GM12878 (cell line): ENCODE data around the gene GNAO1. TPM values are rescaled to one million over a fixed set of nuclear protein-coding genes. Genes with fewer than 3 reads are reported as not detected.

Experiments used
- ATAC-seq: fragments of 200-7000 bp; cut with Tn5 transposase; 3 replicates; pipeline ENCODE4 v1.9.1; 2020; ENCODE audit warnings: mild to moderate bottlenecking, moderate library complexity
- BruUV-seq: library from RNA; stranded (reverse); fragments of 400-500 nt; replicated peaks from 2 replicates; lab custom pipeline; 2021; lab: Mats Ljungman, UMichigan
- CTCF ChIA-PET: fragments of 300-600 bp; sonication (Branson Sonifier 250); formaldehyde crosslinking; extraction: SDS; loops from one replicate; lab custom pipeline; 2021; ENCODE audit warnings: inconsistent platforms; lab: Yijun Ruan, JAX
- POLR2A ChIA-PET: fragments of 350-600 bp; formaldehyde crosslinking; extraction: SDS; loops from one replicate; lab custom pipeline; 2021; ENCODE audit warnings: inconsistent platforms; lab: Charles Lee
- RAD21 ChIA-PET: fragments of 300-600 bp; sonication (Branson Sonifier 250); formaldehyde crosslinking; loops from one replicate; lab custom pipeline; 2023; ENCODE audit warnings: antibody characterized with exemption; ENCODE audit not compliant: unreplicated experiment; lab: Charles Lee
- SMC1A ChIA-PET: fragments of 300-600 bp; sonication (Branson Sonifier 250); formaldehyde crosslinking; loops from one replicate; lab custom pipeline; 2023; ENCODE audit not compliant: unreplicated experiment, uncharacterized antibody; lab: Charles Lee
- DNase-seq: peaks from one replicate; pipeline ENCODE4 v3.0.0-alpha.2; 2011; ENCODE audit warnings: low read depth, low spot score
- FAIRE-seq: peaks from 3 replicates; lab custom pipeline; 2011; peaks lifted over from hg19 to GRCh38; lab: Jason Lieb, UNC
- H2AFZ ChIP-seq: 2 replicates; pipeline ENCODE4 v1.6.0; 2011; ENCODE audit warnings: low read depth, low read length, control low read depth; ENCODE audit not compliant: control insufficient read depth
- H3K27ac ChIP-seq: 2 replicates; pipeline ENCODE4 v1.5.1; 2011; ENCODE audit warnings: control low read depth; ENCODE audit not compliant: control insufficient read depth, insufficient read depth
- H3K27me3 ChIP-seq, 2 experiments: replicated peaks in 1 of 2; 2 replicates each; pipeline versions ENCODE4 v1.6.0 to v1.6.1; 2011; ENCODE audit warnings: low read length in 1 of 2; ENCODE audit not compliant: control insufficient read depth in 2 of 2, insufficient read depth in 2 of 2
- H3K36me3 ChIP-seq, 2 experiments: 2 replicates each; pipeline ENCODE4 v1.5.1; 2011; ENCODE audit warnings: low read length in 1 of 2; ENCODE audit not compliant: control insufficient read depth in 2 of 2, insufficient read depth in 2 of 2
- H3K4me1 ChIP-seq: 2 replicates; pipeline ENCODE4 v1.6.1; 2011; ENCODE audit warnings: mild to moderate bottlenecking, low read length, moderate library complexity, mixed read lengths; ENCODE audit not compliant: control insufficient read depth, insufficient read depth
- H3K4me2 ChIP-seq: 2 replicates; pipeline ENCODE4 v1.6.0; 2011; ENCODE audit warnings: control low read depth; ENCODE audit not compliant: control insufficient read depth, insufficient read depth
- H3K4me3 ChIP-seq: fragments of 200-600 bp; sonication (generic); 2 replicates; pipeline ENCODE4 v1.5.1; 2016
- H3K79me2 ChIP-seq: 2 replicates; pipeline ENCODE4 v1.6.0; 2011; ENCODE audit warnings: low read length; ENCODE audit not compliant: control insufficient read depth, insufficient read depth
- H3K9ac ChIP-seq: 2 replicates; pipeline ENCODE4 v1.8.0; 2011; ENCODE audit warnings: low read length, control low read depth, mixed read lengths; ENCODE audit not compliant: control insufficient read depth, insufficient read depth
- H3K9me3 ChIP-seq: replicated peaks from 3 replicates; pipeline ENCODE4 v1.5.1; 2011; ENCODE audit warnings: mild to moderate bottlenecking, low read length; ENCODE audit not compliant: control insufficient read depth, insufficient read depth
- H4K20me1 ChIP-seq: 2 replicates; pipeline ENCODE4 v1.6.0; 2011; ENCODE audit not compliant: control insufficient read depth, insufficient read depth
- ELK1 ChIP-seq: IDR thresholded peaks from 2 replicates; pipeline ENCODE4 v1.6.1; 2012; ENCODE audit warnings: low read depth, low read length, improper control_type of control experiment
- KAT2A ChIP-seq: conservative IDR thresholded peaks from 2 replicates; pipeline ENCODE4 v1.6.1; 2011; ENCODE audit warnings: low read depth, low read length; ENCODE audit not compliant: control insufficient read depth
- SIN3A ChIP-seq: IDR thresholded peaks from 2 replicates; pipeline ENCODE4 v1.6.1; 2012; ENCODE audit warnings: low read depth, low read length, improper control_type of control experiment
- SMAD1 ChIP-seq: fragments of 450-650 bp; IDR thresholded peaks from 2 replicates; pipeline ENCODE4 v1.6.1; 2018; ENCODE audit warnings: mild to moderate bottlenecking, low read depth; ENCODE audit not compliant: partially characterized antibody
- SPI1 ChIP-seq: IDR thresholded peaks from 2 replicates; pipeline ENCODE4 v1.6.1; 2011; ENCODE audit warnings: low read depth, mild to moderate bottlenecking, low read length, moderate library complexity, borderline replicate concordance; ENCODE audit not compliant: insufficient read depth
- TARDBP ChIP-seq: IDR thresholded peaks from 2 replicates; pipeline ENCODE4 v1.6.1; 2016; ENCODE audit warnings: borderline replicate concordance
- ZNF622 ChIP-seq: fragments of 450-650 bp; IDR thresholded peaks from 2 replicates; pipeline ENCODE4 v1.6.1; 2017; ENCODE audit warnings: mild to moderate bottlenecking, inconsistent platforms
- WGBS: methylation state at CpG from one replicate; pipeline ENCODE4 v1.1.6; 2016; ENCODE audit warnings: low lambda C conversion rate; ENCODE audit not compliant: insufficient replicate concordance, insufficient coverage; ENCODE audit errors: missing lambda C conversion rate; 5-methylcytosine and 5-hydroxymethylcytosine counted together
- in situ Hi-C: fragments of 300-500 bp; cut with MboI; formaldehyde crosslinking; loops from 9 replicates; pipeline ENCODE4 v1.14.3; 2018; ENCODE audit warnings: mixed read lengths
- intact Hi-C: fragments of 100-400 bp; cut with micrococcal nuclease; formaldehyde crosslinking; loops from one replicate; pipeline ENCODE4 v1.14.2; 2022; ENCODE audit not compliant: unreplicated experiment
- polyA plus RNA-seq, 11 experiments: library from polyadenylated mRNA; depleted of rRNA in 4 of 11; unstranded in 6 of 11; stranded (reverse) in 5 of 11; fragments of >200 nt; fragmentation: Nextera tagmentation in 4 of 11; fragmentation: Illumina TruSeq in 1 of 11; extraction: Ambion mirVana in 4 of 11; extraction: Trizol in 1 of 11; gene quantifications; 1 replicate in 1 of 11; 2 replicates in 10 of 11; pipeline versions ENCODE4 v1.2.1 to v1.2.3, GENCODE V29; 2011 to 2016; ENCODE audit warnings: inconsistent platforms in 2 of 11, missing spikeins in 2 of 11, low read depth in 1 of 11
- total RNA-seq, 4 experiments: library from RNA; depleted of rRNA in 3 of 4; stranded (reverse); fragments of >200 nt in 3 of 4; fragmentation: Illumina TruSeq in 1 of 4; extraction: Trizol in 1 of 4; gene quantifications; 2 replicates each; pipeline versions ENCODE4 v1.2.1 to v1.2.3, GENCODE V29; 2013 to 2021

The GNAO1 gene
- total and polyA plus RNA-seq, 10 of the 15 experiments (the other 5 are each of a cell fraction or from before 2014, with no cell fraction given), result 0.05 to 0.28 (median 0.14) TPM; not detected in 6

- no peak overlapping the region for H3K27ac ChIP-seq
- no peak overlapping the region for H3K9ac ChIP-seq
- H2AFZ ChIP-seq, result no peak overlapping the region
- DNase-seq (no peak), ATAC-seq (no peak), FAIRE-seq (no peak)
- H3K79me2 ChIP-seq, result no peaks in the 10 kb centered on the region
- ChIA-PET RAD21 (no interaction called here), CTCF (no interaction called here), POLR2A (no interaction called here), SMC1A (no interaction called here)
- H3K4me2 ChIP-seq, result no peak overlapping the region
- in situ Hi-C loops, result no loop called here
- no peaks in the 10 kb centered on the region for H3K9me3 ChIP-seq
- H3K4me3 ChIP-seq, result no peak overlapping the region
- TF ChIP-seq TARDBP (no peak), SPI1 (peak; percentile 6; the same call in 1 of the 2 replicates), KAT2A (no peak), ELK1 (no peak), SMAD1 (no peak), ZNF622 (no peak), SIN3A (no peak)
- intact Hi-C loops, result no loop called here
- WGBS, result 26% methylated on average over 12 of the region's 12 CpGs
- no TSS peak for BruUV-seq
- no peaks in the 10 kb centered on the region for H3K4me1 ChIP-seq
- no peaks in the 10 kb centered on the region for H4K20me1 ChIP-seq
- H3K27me3 ChIP-seq, result no peaks in the 10 kb centered on the region; a peak in 2 of 4 replicates
- no peaks in the 10 kb centered on the region for H3K36me3 ChIP-seq
These were observed 104.6 kb downstream of the GNAO1 start for GRCh38 chr16:56295739-56296527.
